GM23338 (cell line): Measurements from ENCODE around the gene IGSF21.

Source experiments
- CTCF ChIP-seq, 2 experiments: fragments of 200-600 bp in 1 of 2; sonication (generic) in 1 of 2; conservative IDR thresholded peaks; 2 replicates each; pipeline versions ENCODE4 v1.5.1 to v1.6.1; 2016 to 2017; ENCODE audit warnings: antibody characterized with exemption in 2 of 2, low read depth in 2 of 2, mild to moderate bottlenecking in 2 of 2, moderate library complexity in 1 of 2
- ETS1 ChIP-seq: IDR thresholded peaks from 2 replicates; pipeline ENCODE4 v1.6.1; 2016; ENCODE audit warnings: antibody characterized with exemption
- EZH2 ChIP-seq: fragments of 200-600 bp; sonication (generic); IDR thresholded peaks from one replicate; pipeline ENCODE4 v1.8.0; 2017; ENCODE audit warnings: antibody characterized with exemption, mild to moderate bottlenecking, low read depth; ENCODE audit not compliant: unreplicated experiment
- EZH2phosphoT487 ChIP-seq: fragments of 200-600 bp; sonication (generic); IDR thresholded peaks from one replicate; pipeline ENCODE4 v1.8.1; 2018; ENCODE audit warnings: antibody characterized with exemption; ENCODE audit not compliant: unreplicated experiment
- REST ChIP-seq: IDR thresholded peaks from one replicate; pipeline ENCODE4 v1.6.1; 2018; ENCODE audit warnings: antibody characterized with exemption; ENCODE audit not compliant: unreplicated experiment

- TF ChIP-seq CTCF (conservative IDR thresholded peaks at IDR 0.05; ENCODE audit: low read depth in 2 of 2), result no peak
- no peak for TF ChIP-seq EZH2phosphoT487
- no peak for TF ChIP-seq EZH2
- TF ChIP-seq REST, result no peak
- TF ChIP-seq ETS1, result no peak
These were observed 19.5 kb upstream of the IGSF21 start for GRCh38 chr1:18088077-18088594.
